Pancreas (tissue), 10 donors: Measurements from ENCODE around the gene HDAC2. TPM values are rescaled to one million over a fixed set of nuclear protein-coding genes. Genes with fewer than 3 reads are reported as not detected.

ENCODE experiments used
- ATAC-seq, 4 donors: fragments of 200-7000 bp; cut with Tn5 transposase; one replicate each; pipeline versions ENCODE4 v1.8.0 to v1.9.1; 2020; ENCODE audit warnings: mild to moderate bottlenecking in 4 of 4, moderate library complexity in 4 of 4
- DNase-seq, 6 donors: peaks; one replicate each; pipeline ENCODE4 v3.0.0-alpha.2; 2020
- FAIRE-seq: peaks from 2 replicates; lab custom pipeline; 2012; peaks lifted over from hg19 to GRCh38; lab: Jason Lieb, UNC
- H3K27ac ChIP-seq, 4 donors: fragments of 200-600 bp; sonication (generic); 1 replicate in 3 of 4; 2 replicates in 1 of 4; pipeline versions ENCODE4 v1.5.0 to v1.8.0; 2020
- H3K27me3 ChIP-seq, 4 donors: fragments of 200-600 bp; one replicate each; pipeline ENCODE4 v1.8.0; 2021
- H3K36me3 ChIP-seq, 3 donors: fragments of 200-600 bp; sonication (generic) in 1 of 3; one replicate each; pipeline versions ENCODE4 v1.5.0 to v1.8.0; 2020 to 2021
- H3K4me1 ChIP-seq, 3 donors: fragments of 200-600 bp; one replicate each; pipeline ENCODE4 v1.8.0; 2021
- H3K4me3 ChIP-seq, 4 donors: fragments of 200-600 bp; sonication (generic) in 2 of 4; one replicate each; pipeline versions ENCODE4 v1.5.0 to v1.8.0; 2020 to 2021
- H3K9me3 ChIP-seq, 4 donors: fragments of 200-600 bp; one replicate each; pipeline ENCODE4 v1.8.0; 2021
- CTCF ChIP-seq, 4 donors: fragments of 200-600 bp; sonication (generic) in 3 of 4; IDR thresholded peaks; one replicate each; pipeline versions ENCODE4 v1.5.0 to v1.8.0; 2021; ENCODE audit warnings: antibody characterized with exemption in 4 of 4
- WGBS, 2 donors: extraction: QIAGEN DNeasy Blood & Tissue Kit; methylation state at CpG; one replicate each; pipeline ENCODE4 v1.1.7; 2013; 5-methylcytosine and 5-hydroxymethylcytosine counted together
- intact Hi-C, 3 donors: fragments of 100-400 bp; cut with DNase I; formaldehyde crosslinking; loops; one replicate each; pipeline versions ENCODE4 v1.11.1 to v1.14.2; 2022
- polyA plus RNA-seq, 2 donors: library from polyadenylated mRNA; stranded (reverse); fragments of 200-250 nt; gene quantifications; one replicate each; pipeline ENCODE4 v1.2.3, GENCODE V29; 2013
- total RNA-seq, 6 donors: library from RNA; stranded (reverse); fragmentation: NEBNext Ultra II Directional in 4 of 6; extraction: Animal tissue kit (Norgen Biotek cat#: 25700) in 4 of 6; gene quantifications; one replicate each; pipeline versions ENCODE4 v1.2.1 to v1.2.4, GENCODE V29; 2021 to 2023
- donor health status: healthy with polysubstance abuse.
- donor health status: DM: no; HTN: no; CAD: no; lungs with moderate emphysema.
- donor health status: DM: no; HTN: no; CAD: no.
- donor health status: control.
- donor health status: control.
- donor health status: Bipolar disorder and iron deficiency.
- donor health status: DM: yes; HTN: yes; CAD: no.
- donor health status: DM: no; HTN: no; CAD: no.
- donor health status: DM: no; HTN: no; CAD: no.
- donor health status: DM: yes; HTN: yes; CAD: no.

The HDAC2 gene
- total and polyA plus RNA-seq, 8 donors: 23.6 to 48.9 (median 32.2) TPM

- Histone ChIP-seq H3K4me3 (no peak overlapping the region), H3K4me1 (no peaks in the 10 kb centered on the region), H3K27me3 (no peaks in the 10 kb centered on the region), H3K36me3 (no peaks in the 10 kb centered on the region), H3K27ac (no peak overlapping the region), H3K9me3 (no peaks in the 10 kb centered on the region)
- FAIRE-seq (no peak), ATAC-seq (no peak), DNase-seq (no peak)
- intact Hi-C loops: no loop called here
- WGBS, 2 donors: 81 to 92% methylated on average over 2 of the region's 2 CpGs
- TF ChIP-seq CTCF (IDR thresholded peaks at IDR 0.05): no peak
These were observed 28.3 kb upstream of the HDAC2 start for GRCh38 chr6:113999284-113999683.

GRCh38 chr6:113998811-113999210, 27.9 kb upstream of the HDAC2 start:
- no peak for DNase-seq
- H3K27ac ChIP-seq: no peak overlapping the region
- H3K4me3 ChIP-seq: no peak overlapping the region
- intact Hi-C loops: no loop called here
- H3K4me1 ChIP-seq: no peaks in the 10 kb centered on the region
- no peak for ATAC-seq
- H3K36me3 ChIP-seq: no peaks in the 10 kb centered on the region
- no peaks in the 10 kb centered on the region for H3K9me3 ChIP-seq
- no peaks in the 10 kb centered on the region for H3K27me3 ChIP-seq
- TF ChIP-seq CTCF (IDR thresholded peaks at IDR 0.05): no peak
- no peak for FAIRE-seq

DNA sequence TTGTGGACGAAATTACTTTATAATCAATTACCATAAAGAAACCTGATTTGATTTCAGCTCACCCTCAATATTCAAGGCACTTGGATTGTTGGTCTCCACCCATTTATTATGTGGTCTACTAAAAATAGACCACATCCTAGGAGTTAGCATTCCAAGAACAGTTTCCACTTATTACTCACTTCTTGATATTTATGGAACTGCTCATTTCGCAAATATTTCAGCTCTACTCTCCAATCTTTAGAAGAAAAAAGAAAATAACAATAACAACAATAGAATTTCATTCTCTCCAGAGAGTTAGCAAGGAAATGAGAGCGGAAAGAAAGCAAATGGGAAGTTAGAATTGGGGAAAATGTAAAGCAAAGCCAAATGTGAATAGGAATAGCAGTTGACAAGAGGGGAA, 26.2 kb upstream of the HDAC2 start:
- Histone ChIP-seq H3K27me3 (no peaks in the 10 kb centered on the region), H3K27ac (no peak overlapping the region), H3K36me3 (no peaks in the 10 kb centered on the region), H3K4me1 (no peaks in the 10 kb centered on the region), H3K4me3 (no peak overlapping the region), H3K9me3 (no peaks in the 10 kb centered on the region)
- peak in 1 of 4 donors; percentile 23 for ATAC-seq
- no peak for DNase-seq
- 76 to 84% methylated on average over 3 of the region's 3 CpGs for WGBS, 2 donors
- intact Hi-C loops: no loop called here
- FAIRE-seq: peak; percentile 73
- TF ChIP-seq CTCF (IDR thresholded peaks at IDR 0.05): no peak

DNA sequence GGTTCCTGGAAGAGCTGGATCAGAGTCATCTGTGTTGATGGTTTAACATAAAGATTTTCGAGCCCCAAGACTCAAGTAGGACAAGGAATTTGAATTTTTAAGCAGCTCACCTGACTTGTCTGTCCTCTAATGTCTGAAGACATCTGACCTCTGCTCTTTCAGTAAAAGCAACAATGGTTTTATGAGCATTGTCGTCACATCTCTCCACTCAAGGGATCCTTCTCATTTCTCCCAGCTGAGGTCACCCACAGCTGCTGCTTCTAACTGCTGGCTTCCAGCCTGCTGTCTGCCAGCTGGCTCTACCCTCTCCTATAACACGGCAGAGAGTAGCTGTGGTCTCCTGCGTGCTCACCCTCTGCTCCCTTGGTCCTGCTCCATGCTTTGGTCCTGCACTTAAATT, 24.7 kb upstream of the HDAC2 start:
- TF ChIP-seq CTCF (IDR thresholded peaks at IDR 0.05): no peak
- no peak overlapping the region for H3K4me3 ChIP-seq
- no peaks in the 10 kb centered on the region for H3K9me3 ChIP-seq
- H3K27ac ChIP-seq: no peak overlapping the region
- intact Hi-C loops: no loop called here
- DNase-seq (no peak), FAIRE-seq (no peak), ATAC-seq (peak in 3 of 4 donors; percentile 59 to 83 (median 70))
- no peaks in the 10 kb centered on the region for H3K36me3 ChIP-seq
- no peaks in the 10 kb centered on the region for H3K27me3 ChIP-seq
- no peaks in the 10 kb centered on the region for H3K4me1 ChIP-seq
- 28 to 30% methylated on average over 4 of the region's 4 CpGs for whole genome bisulfite sequencing, 2 donors

DNA sequence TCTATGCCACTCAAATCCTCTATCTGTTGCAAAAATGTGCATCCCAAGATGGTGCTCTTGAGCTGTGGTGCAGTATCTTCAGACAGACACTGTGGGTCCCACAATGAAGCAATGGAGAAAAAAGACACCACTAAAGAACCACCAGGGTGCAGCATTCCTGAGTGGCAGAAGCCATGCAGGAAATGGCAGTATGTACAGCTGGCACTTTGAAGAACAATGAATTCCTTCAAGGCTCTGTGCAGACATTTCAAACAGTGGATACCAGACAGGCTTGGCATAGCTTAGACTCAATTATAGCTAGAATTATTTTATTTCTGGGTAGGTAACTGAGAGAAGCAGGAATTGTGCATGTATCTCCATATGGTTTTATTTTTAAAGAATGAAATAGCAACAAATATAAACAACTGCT, 24.0 kb upstream of the HDAC2 start:
- Histone ChIP-seq H3K27ac (no peak overlapping the region), H3K27me3 (no peaks in the 10 kb centered on the region), H3K9me3 (no peaks in the 10 kb centered on the region), H3K36me3 (no peaks in the 10 kb centered on the region), H3K4me3 (no peak overlapping the region), H3K4me1 (no peaks in the 10 kb centered on the region)
- peak in 3 of 4 donors; percentile 69 to 84 (median 83) for ATAC-seq
- peak in 1 of 6 donors; percentile 22 for DNase-seq
- TF ChIP-seq CTCF (IDR thresholded peaks at IDR 0.05): peak in 1 of 4 donors; percentile 9
- FAIRE-seq: no peak
- intact Hi-C loops: no loop called here
